Lower lobe of right lung (tissue), 2 donors: ENCODE data around the gene FAM13C. TPM values are rescaled to one million over a fixed set of nuclear protein-coding genes. Genes with fewer than 3 reads are reported as not detected.

ENCODE experiments used
- ATAC-seq, 2 donors: fragments of 200-7000 bp; cut with Tn5 transposase; one replicate each; pipeline ENCODE4 v1.9.1; 2020 to 2022; ENCODE audit warnings: mild to moderate bottlenecking in 2 of 2, moderate library complexity in 2 of 2
- DNase-seq: peaks from one replicate; pipeline ENCODE4 v3.0.0-alpha.2; 2020
- H3K27ac ChIP-seq: fragments of 200-600 bp; one replicate; pipeline ENCODE4 v1.8.0; 2022
- H3K27me3 ChIP-seq: fragments of 200-600 bp; one replicate; pipeline ENCODE4 v1.8.0; 2022; ENCODE audit warnings: low read depth
- H3K36me3 ChIP-seq: fragments of 200-600 bp; one replicate; pipeline ENCODE4 v1.8.0; 2022; ENCODE audit warnings: mild to moderate bottlenecking
- H3K4me1 ChIP-seq: fragments of 200-600 bp; one replicate; pipeline ENCODE4 v1.8.0; 2022
- H3K4me3 ChIP-seq: fragments of 200-600 bp; one replicate; pipeline ENCODE4 v1.8.0; 2022; ENCODE audit warnings: mild to moderate bottlenecking
- H3K9me3 ChIP-seq: fragments of 200-600 bp; one replicate; pipeline ENCODE4 v1.8.0; 2022
- intact Hi-C: fragments of 100-400 bp; cut with DNase I; formaldehyde crosslinking; loops from one replicate; pipeline ENCODE4 v1.11.0; 2022
- total RNA-seq: library from RNA; stranded (reverse); fragmentation: NEBNext Ultra II Directional; extraction: Animal tissue kit (Norgen Biotek cat#: 25700); gene quantifications from one replicate; pipeline ENCODE4 v1.2.1, GENCODE V29; 2021
- TF ChIP-seq, protein P1 (sequence below): fragments of 200-600 bp; IDR thresholded peaks from one replicate; pipeline ENCODE4 v1.8.0; 2022; ENCODE audit warnings: antibody characterized with exemption, mild to moderate bottlenecking
- donor health status: DM: no; HTN: yes; CAD: no; lungs with severe emphysema.

FAM13C gene
- total RNA-seq, 1 donor from 2014 or later, result 13.9 TPM

GRCh38 chr10:59361663-59362143 lies 646 bp downstream of the FAM13C start:
- Histone ChIP-seq H3K9me3 (no peaks in the 10 kb centered on the region), H3K36me3 (no peaks in the 10 kb centered on the region), H3K4me1 (peaks cover 32% of the 10 kb centered on the region), H3K27ac (peak overlapping the region; percentile 84), H3K4me3 (peak overlapping the region; percentile 60), H3K27me3 (no peaks in the 10 kb centered on the region)
- TF ChIP-seq, protein P1, sequence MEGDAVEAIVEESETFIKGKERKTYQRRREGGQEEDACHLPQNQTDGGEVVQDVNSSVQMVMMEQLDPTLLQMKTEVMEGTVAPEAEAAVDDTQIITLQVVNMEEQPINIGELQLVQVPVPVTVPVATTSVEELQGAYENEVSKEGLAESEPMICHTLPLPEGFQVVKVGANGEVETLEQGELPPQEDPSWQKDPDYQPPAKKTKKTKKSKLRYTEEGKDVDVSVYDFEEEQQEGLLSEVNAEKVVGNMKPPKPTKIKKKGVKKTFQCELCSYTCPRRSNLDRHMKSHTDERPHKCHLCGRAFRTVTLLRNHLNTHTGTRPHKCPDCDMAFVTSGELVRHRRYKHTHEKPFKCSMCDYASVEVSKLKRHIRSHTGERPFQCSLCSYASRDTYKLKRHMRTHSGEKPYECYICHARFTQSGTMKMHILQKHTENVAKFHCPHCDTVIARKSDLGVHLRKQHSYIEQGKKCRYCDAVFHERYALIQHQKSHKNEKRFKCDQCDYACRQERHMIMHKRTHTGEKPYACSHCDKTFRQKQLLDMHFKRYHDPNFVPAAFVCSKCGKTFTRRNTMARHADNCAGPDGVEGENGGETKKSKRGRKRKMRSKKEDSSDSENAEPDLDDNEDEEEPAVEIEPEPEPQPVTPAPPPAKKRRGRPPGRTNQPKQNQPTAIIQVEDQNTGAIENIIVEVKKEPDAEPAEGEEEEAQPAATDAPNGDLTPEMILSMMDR, result no peak
- ATAC-seq (no peak), DNase-seq (no peak)
- intact Hi-C loops, result no loop called here

DNA sequence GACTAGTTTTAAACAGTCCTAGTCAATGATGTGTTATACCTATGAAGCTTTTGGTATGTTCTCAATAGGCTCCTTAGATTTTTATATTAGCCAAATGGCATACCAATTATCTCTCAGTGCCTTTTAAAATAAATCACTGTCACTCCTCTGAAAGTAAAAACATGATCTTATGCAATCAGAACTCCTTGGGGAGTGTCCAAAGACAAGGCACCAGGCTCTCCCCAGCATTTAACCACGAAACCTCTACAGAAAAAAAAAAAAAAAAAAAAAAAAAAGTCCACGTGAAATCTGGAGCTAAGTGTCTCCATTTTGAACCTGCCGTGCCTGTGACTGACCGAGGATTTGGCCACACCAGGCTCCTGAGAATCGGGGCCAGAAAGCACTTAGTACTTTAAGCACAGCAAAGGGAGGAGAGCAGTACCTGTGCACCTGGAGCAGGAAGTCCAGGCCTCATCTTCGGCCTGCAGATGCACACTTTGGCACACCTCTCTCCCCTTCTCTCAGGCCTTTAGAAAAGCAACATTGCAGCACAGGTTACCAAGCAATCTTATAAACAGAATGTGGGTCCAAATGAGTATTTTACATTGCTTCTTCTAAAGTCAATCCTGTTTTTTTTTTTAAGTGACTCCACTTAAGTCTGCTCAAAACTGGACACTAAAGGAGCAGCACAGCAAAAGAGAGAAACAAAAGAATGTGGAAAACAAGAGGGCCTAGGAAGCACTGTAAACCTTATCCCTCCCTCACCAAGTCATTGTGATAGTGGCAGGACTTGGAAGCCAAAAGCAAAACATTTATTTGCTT lies 1.5 kb downstream of the FAM13C start:
- H3K27me3 ChIP-seq, result no peaks in the 10 kb centered on the region
- H3K4me1 ChIP-seq, result peaks cover 32% of the 10 kb centered on the region
- peak overlapping the region; percentile 60 for H3K4me3 ChIP-seq
- H3K36me3 ChIP-seq, result no peaks in the 10 kb centered on the region
- ATAC-seq, result no peak
- H3K27ac ChIP-seq, result peak overlapping the region; percentile 84
- H3K9me3 ChIP-seq, result no peaks in the 10 kb centered on the region
- no peak for DNase-seq
- intact Hi-C loops, result no loop called here
- TF ChIP-seq, protein P1, result no peak

- H3K4me1 ChIP-seq, result peaks cover 32% of the 10 kb centered on the region
- ATAC-seq (no peak), DNase-seq (no peak)
- H3K9me3 ChIP-seq, result no peaks in the 10 kb centered on the region
- H3K36me3 ChIP-seq, result no peaks in the 10 kb centered on the region
- H3K4me3 ChIP-seq, result no peak overlapping the region
- intact Hi-C loops, result no loop called here
- TF ChIP-seq, protein P1, result no peak
- H3K27me3 ChIP-seq, result no peaks in the 10 kb centered on the region
- no peak overlapping the region for H3K27ac ChIP-seq
These were observed 3.8 kb downstream of the FAM13C start for GRCh38 chr10:59358576-59358975.

GRCh38 chr10:59354434-59354833 lies 7.9 kb downstream of the FAM13C start:
- H3K4me3 ChIP-seq, result no peak overlapping the region
- no peak for DNase-seq
- no peak for ATAC-seq
- no peaks in the 10 kb centered on the region for H3K9me3 ChIP-seq
- no peaks in the 10 kb centered on the region for H3K27me3 ChIP-seq
- peaks cover 6% of the 10 kb centered on the region for H3K36me3 ChIP-seq
- no peak overlapping the region for H3K27ac ChIP-seq
- TF ChIP-seq, protein P1, result no peak
- peaks cover 6% of the 10 kb centered on the region for H3K4me1 ChIP-seq
- intact Hi-C loops, result no loop called here

GRCh38 chr10:59350558-59350957 lies 11.8 kb downstream of the FAM13C start:
- H3K4me3 ChIP-seq, result no peak overlapping the region
- H3K4me1 ChIP-seq, result no peaks in the 10 kb centered on the region
- ATAC-seq (no peak), DNase-seq (no peak)
- no peaks in the 10 kb centered on the region for H3K9me3 ChIP-seq
- H3K27ac ChIP-seq, result no peak overlapping the region
- TF ChIP-seq, protein P1, result no peak
- peaks cover 6% of the 10 kb centered on the region for H3K36me3 ChIP-seq
- no peaks in the 10 kb centered on the region for H3K27me3 ChIP-seq
- intact Hi-C loops, result no loop called here
